HG03064 (cell line): ENCODE measurements around the gene SRC.
A peak's percentile ranks its signal among the peaks of the same experiment; 100 is the strongest.

Experiments
- ATAC-seq: cut with Tn5 transposase; IDR thresholded peaks from one replicate; pipeline ENCODE4 v1.9.1; 2021; ENCODE audit warnings: low read depth; ENCODE audit not compliant: unreplicated experiment

Gene SRC

GRCh38 chr20:37314617-37315016 is 31.3 kb upstream of the SRC start:
- no peak for ATAC-seq

- ATAC-seq = no peak
These were observed 30.9 kb upstream of the SRC start for GRCh38 chr20:37315021-37315451.

GRCh38 chr20:37315452-37316110 is 30.4 kb upstream of the SRC start:
- peak; percentile 32 for ATAC-seq

GRCh38 chr20:37316116-37316774 is 29.7 kb upstream of the SRC start:
- peak; percentile 57 for ATAC-seq

GRCh38 chr20:37316775-37317170 is 29.2 kb upstream of the SRC start:
- no peak for ATAC-seq

GRCh38 chr20:37317316-37317715 is 28.6 kb upstream of the SRC start:
- no peak for ATAC-seq

- ATAC-seq = no peak
These were observed 27.8 kb upstream of the SRC start for GRCh38 chr20:37317994-37318640.

GRCh38 chr20:37319151-37319671 is 26.7 kb upstream of the SRC start:
- ATAC-seq = no peak

- ATAC-seq = no peak
These were observed 22.0 kb upstream of the SRC start for GRCh38 chr20:37323985-37324384.

- ATAC-seq = no peak
These were observed 20.7 kb upstream of the SRC start for GRCh38 chr20:37325206-37325605.

GRCh38 chr20:37326666-37327065 is 19.3 kb upstream of the SRC start:
- ATAC-seq = no peak

- no peak for ATAC-seq
These were observed 18.2 kb upstream of the SRC start for GRCh38 chr20:37327748-37328147.

GRCh38 chr20:37328149-37328945 is 17.6 kb upstream of the SRC start:
- no peak for ATAC-seq

- ATAC-seq = no peak
These were observed 16.3 kb upstream of the SRC start for GRCh38 chr20:37329481-37330165.

- ATAC-seq = no peak
These were observed 15.6 kb upstream of the SRC start for GRCh38 chr20:37330316-37330715.

- ATAC-seq = no peak
These were observed 14.7 kb upstream of the SRC start for GRCh38 chr20:37331060-37331857.

- no peak for ATAC-seq
These were observed 12.7 kb upstream of the SRC start for GRCh38 chr20:37333130-37333847.

GRCh38 chr20:37333848-37334318 is 12.1 kb upstream of the SRC start:
- ATAC-seq = no peak

GRCh38 chr20:37334450-37334849 is 11.5 kb upstream of the SRC start:
- no peak for ATAC-seq
